Transverse colon (tissue), 4 donors: Measurements from ENCODE around the gene BAIAP2. TPM values are rescaled to one million over a fixed set of nuclear protein-coding genes. Genes with fewer than 3 reads are reported as not detected.

Experiments used
- DNase-seq: peaks from one replicate; pipeline ENCODE4 v3.0.0-alpha.2; 2019
- H3K27ac ChIP-seq, 4 donors: fragments of 200-600 bp; sonication (generic); 2 replicates each; pipeline ENCODE4 v1.5.1; 2016 to 2018; ENCODE audit warnings: inconsistent platforms in 4 of 4
- H3K27me3 ChIP-seq: fragments of 200-600 bp; sonication (generic); 2 replicates; pipeline ENCODE4 v1.5.1; 2017; ENCODE audit warnings: inconsistent platforms
- H3K36me3 ChIP-seq, 4 donors: fragments of 200-600 bp; sonication (generic); 2 replicates each; pipeline ENCODE4 v1.5.1; 2017 to 2019; ENCODE audit warnings: inconsistent platforms in 4 of 4
- H3K4me1 ChIP-seq, 4 donors: fragments of 200-600 bp; sonication (generic); 2 replicates each; pipeline ENCODE4 v1.5.1; 2017 to 2020; ENCODE audit warnings: inconsistent platforms in 4 of 4
- H3K4me3 ChIP-seq, 4 donors: fragments of 200-600 bp; sonication (generic); 1 replicate in 1 of 4; 2 replicates in 3 of 4; pipeline versions ENCODE4 v1.5.1 to v1.6.1; 2017 to 2019; ENCODE audit warnings: inconsistent platforms in 4 of 4
- H3K9me3 ChIP-seq, 2 donors: fragments of 200-600 bp; sonication (generic); 2 replicates each; pipeline ENCODE4 v1.5.1; 2017 to 2019; ENCODE audit warnings: inconsistent platforms in 2 of 2
- EP300 ChIP-seq: sonication (generic); formaldehyde crosslinking; IDR thresholded peaks from one replicate; pipeline ENCODE4 v1.6.1; 2017; ENCODE audit warnings: antibody characterized with exemption, low read depth
- POLR2A ChIP-seq: fragments of 450-650 bp; IDR thresholded peaks from one replicate; pipeline ENCODE4 v1.6.1; 2016; ENCODE audit warnings: antibody characterized with exemption, mild to moderate bottlenecking, moderate library complexity
- POLR2AphosphoS5 ChIP-seq, 3 donors: sonication (generic); formaldehyde crosslinking; IDR thresholded peaks; one replicate each; pipeline ENCODE4 v1.6.1; 2016; ENCODE audit warnings: antibody characterized with exemption in 3 of 3
- WGBS, 2 donors: methylation state at CpG; one replicate each; pipeline ENCODE4 v1.1.5; 2018; ENCODE audit warnings: low coverage in 1 of 2; 5-methylcytosine and 5-hydroxymethylcytosine counted together
- in situ Hi-C, 4 donors: fragments of 200-750 bp; cut with MboI; loops; one replicate each; pipeline versions ENCODE4 v1.15.0 to v1.15.1; 2017; ENCODE audit warnings: low sequenced_read_pairs in 3 of 4, low pct_ligation_motif_present in 1 of 4, low pct_unique_long_range_greater_than_20kb in 1 of 4
- intact Hi-C: fragments of 100-400 bp; cut with DNase I; formaldehyde crosslinking; loops from one replicate; pipeline ENCODE4 v1.15.1; 2023; ENCODE audit warnings: low total_unique reads
- total RNA-seq, 4 donors: library from RNA; depleted of rRNA; stranded (reverse); fragments of >200 nt; gene quantifications; one replicate each; pipeline ENCODE4 v1.1.0, GENCODE V29; 2016
- TF ChIP-seq, protein P1 (sequence below), 5 experiments: fragments of 200-600 bp in 3 of 5; fragments of 450-650 bp in 2 of 5; sonication (generic) in 3 of 5; IDR thresholded peaks; 1 replicate in 2 of 5; 2 replicates in 3 of 5; pipeline ENCODE4 v1.5.1; 2016 to 2017; ENCODE audit warnings: antibody characterized with exemption in 5 of 5, inconsistent platforms in 3 of 5, mild to moderate bottlenecking in 2 of 5, moderate library complexity in 1 of 5

BAIAP2 gene
- total RNA-seq, 4 donors from 2014 or later, result 11.7 to 62.1 (median 39.6) TPM

DNA sequence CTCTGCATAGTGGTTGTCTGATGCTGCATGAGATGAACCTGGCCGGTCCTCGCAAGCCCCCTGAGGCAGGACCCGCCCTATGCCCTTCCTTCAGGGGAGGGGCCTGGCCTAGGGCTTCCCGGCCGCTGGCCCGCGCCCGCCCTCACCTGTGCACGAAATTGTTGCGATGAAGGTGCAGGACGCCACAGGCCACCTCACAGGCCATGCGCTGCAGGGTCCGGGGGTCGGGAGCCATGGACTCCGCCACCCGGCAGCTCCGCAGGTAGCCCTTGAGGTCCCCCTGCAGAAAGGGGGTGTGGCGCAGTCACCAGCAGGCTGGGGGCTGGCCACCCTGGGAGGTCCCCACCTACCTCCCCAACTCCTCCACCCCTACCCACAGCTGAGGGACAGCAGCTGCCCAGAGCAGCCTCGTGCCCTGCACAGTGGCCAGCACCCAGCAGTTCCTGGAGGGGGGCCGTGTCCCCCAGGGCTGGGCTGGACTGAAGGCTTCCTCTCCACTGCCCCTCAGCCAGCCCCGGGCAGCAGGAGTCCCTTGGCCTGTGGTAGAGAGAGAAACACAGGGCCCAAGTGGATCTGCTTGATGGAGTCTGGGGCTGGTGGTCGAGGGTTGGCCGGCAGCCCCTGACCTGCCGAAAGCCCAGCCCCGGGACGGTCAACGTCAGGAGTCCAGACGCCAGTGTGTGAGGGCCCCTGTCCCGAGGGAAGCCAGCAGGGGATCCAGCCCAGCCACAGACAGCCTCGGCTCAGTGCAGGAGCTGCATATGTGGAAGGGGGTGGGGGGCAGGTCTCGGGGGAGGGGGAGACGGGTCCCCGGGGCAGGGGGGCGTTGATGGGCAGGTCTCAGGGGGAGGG, 91.6 kb downstream of the BAIAP2 start:
- TF ChIP-seq POLR2A (no peak), POLR2AphosphoS5 (IDR thresholded peaks at IDR 0.05) (no peak)
- TF ChIP-seq, protein P1, sequence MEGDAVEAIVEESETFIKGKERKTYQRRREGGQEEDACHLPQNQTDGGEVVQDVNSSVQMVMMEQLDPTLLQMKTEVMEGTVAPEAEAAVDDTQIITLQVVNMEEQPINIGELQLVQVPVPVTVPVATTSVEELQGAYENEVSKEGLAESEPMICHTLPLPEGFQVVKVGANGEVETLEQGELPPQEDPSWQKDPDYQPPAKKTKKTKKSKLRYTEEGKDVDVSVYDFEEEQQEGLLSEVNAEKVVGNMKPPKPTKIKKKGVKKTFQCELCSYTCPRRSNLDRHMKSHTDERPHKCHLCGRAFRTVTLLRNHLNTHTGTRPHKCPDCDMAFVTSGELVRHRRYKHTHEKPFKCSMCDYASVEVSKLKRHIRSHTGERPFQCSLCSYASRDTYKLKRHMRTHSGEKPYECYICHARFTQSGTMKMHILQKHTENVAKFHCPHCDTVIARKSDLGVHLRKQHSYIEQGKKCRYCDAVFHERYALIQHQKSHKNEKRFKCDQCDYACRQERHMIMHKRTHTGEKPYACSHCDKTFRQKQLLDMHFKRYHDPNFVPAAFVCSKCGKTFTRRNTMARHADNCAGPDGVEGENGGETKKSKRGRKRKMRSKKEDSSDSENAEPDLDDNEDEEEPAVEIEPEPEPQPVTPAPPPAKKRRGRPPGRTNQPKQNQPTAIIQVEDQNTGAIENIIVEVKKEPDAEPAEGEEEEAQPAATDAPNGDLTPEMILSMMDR (IDR thresholded peaks at IDR 0.05), result no peak
- H3K4me1 ChIP-seq, result peaks cover 0 to 3% (median under 1%) of the 10 kb centered on the region in 4 donors
- no peaks in the 10 kb centered on the region for H3K9me3 ChIP-seq
- intact Hi-C loops (no loop called here), in situ Hi-C loops (no loop called here)
- no peaks in the 10 kb centered on the region for H3K27me3 ChIP-seq
- WGBS, 2 donors, result 72% methylated on average over 21 of the region's 34 CpGs; no CpG with 5 or more reads in 1 of the 2 donors
- no peak overlapping the region for H3K27ac ChIP-seq
- no peaks in the 10 kb centered on the region for H3K36me3 ChIP-seq
- no peak overlapping the region for H3K4me3 ChIP-seq
- DNase-seq, result no peak

DNA sequence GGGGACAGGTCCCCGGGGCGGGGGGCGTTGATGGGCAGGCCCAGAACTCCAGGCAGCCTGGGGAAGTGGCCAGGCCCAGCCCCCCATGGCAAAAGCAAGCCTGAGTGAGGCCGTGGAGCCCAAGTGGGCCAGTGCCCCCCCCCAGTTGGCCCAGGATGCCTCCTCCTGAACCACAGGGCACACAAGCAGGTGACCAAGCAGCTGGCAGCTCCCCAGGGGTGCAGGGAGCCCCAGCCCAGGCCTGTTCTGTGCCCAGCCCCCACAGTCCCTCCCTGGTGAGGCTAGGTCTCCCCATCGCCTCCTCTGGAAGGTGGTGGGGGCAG, 92.1 kb downstream of the BAIAP2 start:
- TF ChIP-seq POLR2AphosphoS5 (IDR thresholded peaks at IDR 0.05), result no peak
- TF ChIP-seq, protein P1 (IDR thresholded peaks at IDR 0.05), result no peak
- no peak for TF ChIP-seq POLR2A
- no peaks in the 10 kb centered on the region for H3K36me3 ChIP-seq

DNA sequence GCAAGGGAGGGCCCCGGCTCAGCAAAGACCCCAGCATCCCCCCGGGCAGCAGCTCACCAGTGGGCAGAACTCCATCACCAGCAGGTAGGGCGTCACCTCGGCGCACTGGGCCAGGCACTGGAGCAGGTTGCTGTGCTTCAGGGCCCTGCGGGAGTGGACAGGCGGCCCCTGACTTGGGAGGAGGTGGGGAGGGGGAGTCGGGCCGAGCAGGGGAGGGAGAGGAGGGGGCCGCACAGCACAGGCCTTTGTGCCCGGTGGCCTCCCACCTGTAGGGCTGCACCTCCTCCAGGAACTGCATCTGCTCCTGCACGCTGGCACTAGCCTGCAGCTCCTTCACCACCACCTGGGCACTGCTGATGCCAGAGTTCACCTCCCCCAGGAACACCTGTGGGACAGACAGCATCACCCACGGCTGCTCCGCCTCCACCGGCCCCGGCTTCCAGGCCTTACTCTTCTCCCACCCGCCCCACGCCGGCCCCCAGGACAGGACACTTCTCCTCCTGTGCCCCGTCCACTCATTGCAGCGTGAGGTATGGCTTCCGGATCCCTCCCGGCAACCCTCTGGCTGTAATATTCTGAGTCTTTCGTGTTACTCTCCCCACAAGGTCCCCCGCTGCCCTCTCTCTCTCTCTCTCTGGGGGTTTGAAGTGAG, 92.7 kb downstream of the BAIAP2 start:
- in situ Hi-C loops (no loop called here), intact Hi-C loops (no loop called here)
- peak overlapping the region in 1 of 4 donors; percentile 25 for H3K27ac ChIP-seq
- no peak overlapping the region for H3K4me3 ChIP-seq
- no peaks in the 10 kb centered on the region for H3K27me3 ChIP-seq
- H3K9me3 ChIP-seq, result no peaks in the 10 kb centered on the region
- no peak for DNase-seq
- WGBS, 2 donors, result 68% methylated on average over 25 of the region's 25 CpGs; no CpG with 5 or more reads in 1 of the 2 donors
- TF ChIP-seq POLR2A, result no peak
- TF ChIP-seq EP300, result no peak
- no peak for TF ChIP-seq POLR2AphosphoS5 (IDR thresholded peaks at IDR 0.05)
- TF ChIP-seq, protein P1 (IDR thresholded peaks at IDR 0.05), result no peak
- no peaks in the 10 kb centered on the region for H3K36me3 ChIP-seq
- peaks cover 0 to 13% (median 5%) of the 10 kb centered on the region in 4 donors for H3K4me1 ChIP-seq

More for the DNA sequence above, 92.1 kb downstream of the BAIAP2 start:
- H3K4me3 ChIP-seq, result no peak overlapping the region
- H3K27me3 ChIP-seq, result no peaks in the 10 kb centered on the region
- no peak overlapping the region for H3K27ac ChIP-seq
- no peak for DNase-seq
- in situ Hi-C loops (no loop called here), intact Hi-C loops (no loop called here)
- peaks cover 0 to 8% (median 4%) of the 10 kb centered on the region in 4 donors for H3K4me1 ChIP-seq
- 53% methylated on average over 3 of the region's 5 CpGs; no CpG with 5 or more reads in 1 of the 2 donors for WGBS, 2 donors
- H3K9me3 ChIP-seq, result no peaks in the 10 kb centered on the region

DNA sequence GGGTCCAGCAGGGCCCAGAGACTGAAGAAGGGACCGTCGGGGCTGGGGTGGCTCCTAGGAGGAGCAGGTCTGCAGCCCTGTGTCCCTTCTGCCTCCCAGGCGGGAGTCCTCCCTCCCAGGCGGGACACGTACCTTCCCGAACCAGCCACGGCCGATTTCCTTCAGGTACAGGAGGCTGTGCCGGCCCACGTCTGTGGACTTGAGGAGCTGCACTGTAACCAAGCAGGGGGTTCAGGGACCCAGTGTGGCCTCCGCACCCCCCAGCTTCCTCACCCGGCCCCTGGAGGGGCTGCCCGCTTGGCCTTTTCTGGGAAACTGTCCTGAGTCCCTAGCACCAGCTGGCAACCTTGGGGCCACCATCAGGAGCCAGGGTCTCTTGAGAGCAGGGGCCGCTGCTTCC, 93.4 kb downstream of the BAIAP2 start:
- no peaks in the 10 kb centered on the region for H3K9me3 ChIP-seq
- peak overlapping the region in 2 of 4 donors; percentile 4 to 25 for H3K27ac ChIP-seq
- intact Hi-C loops (no loop called here), in situ Hi-C loops (no loop called here)
- H3K27me3 ChIP-seq, result no peaks in the 10 kb centered on the region
- WGBS, 2 donors, result 87% methylated on average over 14 of the region's 14 CpGs; no CpG with 5 or more reads in 1 of the 2 donors
- H3K4me3 ChIP-seq, result no peak overlapping the region
- no peak for DNase-seq
- H3K36me3 ChIP-seq, result no peaks in the 10 kb centered on the region
- no peak for TF ChIP-seq POLR2AphosphoS5 (IDR thresholded peaks at IDR 0.05)
- peaks cover 0 to 13% (median 5%) of the 10 kb centered on the region in 4 donors for H3K4me1 ChIP-seq
